GM18508 (cell line): ENCODE measurements around the gene PLGLB2.
"Not testable (repeated sequence)": the region's sequence is repeated elsewhere in the genome, so short reads cannot be mapped to it uniquely, and the experiment has no call there.

Experiments
- ATAC-seq: cut with Tn5 transposase; IDR thresholded peaks from one replicate; pipeline ENCODE4 v1.9.1; 2021; ENCODE audit warnings: moderate number of reproducible peaks; ENCODE audit not compliant: insufficient read depth, unreplicated experiment

PLGLB2 gene

DNA sequence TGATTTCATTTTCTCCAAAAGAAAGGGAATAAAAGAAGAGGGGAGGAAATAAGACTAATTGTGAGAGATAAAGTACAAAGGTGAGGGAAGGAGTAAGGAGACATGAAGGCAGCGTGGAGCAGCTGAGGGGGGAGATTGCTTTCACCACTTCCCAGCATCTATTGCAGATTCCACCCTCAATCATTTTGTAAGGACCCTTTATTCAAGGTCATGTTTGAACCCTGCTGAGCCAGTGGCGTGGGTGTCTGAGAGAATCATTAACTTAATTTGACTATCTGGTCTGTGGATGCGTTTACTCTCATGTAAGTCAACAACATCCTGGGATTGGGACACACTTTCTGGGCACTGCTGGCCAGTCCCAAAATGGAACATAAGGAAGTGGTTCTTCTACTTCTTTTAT lies at the start of gene PLGLB2:
Gene PLGLB2, plus strand, starts transcription at position 297 of the 400 bp plus-strand sequence. Its CDS starts 67 bp downstream, at position 364.
- ATAC-seq, result not testable (repeated sequence)

DNA sequence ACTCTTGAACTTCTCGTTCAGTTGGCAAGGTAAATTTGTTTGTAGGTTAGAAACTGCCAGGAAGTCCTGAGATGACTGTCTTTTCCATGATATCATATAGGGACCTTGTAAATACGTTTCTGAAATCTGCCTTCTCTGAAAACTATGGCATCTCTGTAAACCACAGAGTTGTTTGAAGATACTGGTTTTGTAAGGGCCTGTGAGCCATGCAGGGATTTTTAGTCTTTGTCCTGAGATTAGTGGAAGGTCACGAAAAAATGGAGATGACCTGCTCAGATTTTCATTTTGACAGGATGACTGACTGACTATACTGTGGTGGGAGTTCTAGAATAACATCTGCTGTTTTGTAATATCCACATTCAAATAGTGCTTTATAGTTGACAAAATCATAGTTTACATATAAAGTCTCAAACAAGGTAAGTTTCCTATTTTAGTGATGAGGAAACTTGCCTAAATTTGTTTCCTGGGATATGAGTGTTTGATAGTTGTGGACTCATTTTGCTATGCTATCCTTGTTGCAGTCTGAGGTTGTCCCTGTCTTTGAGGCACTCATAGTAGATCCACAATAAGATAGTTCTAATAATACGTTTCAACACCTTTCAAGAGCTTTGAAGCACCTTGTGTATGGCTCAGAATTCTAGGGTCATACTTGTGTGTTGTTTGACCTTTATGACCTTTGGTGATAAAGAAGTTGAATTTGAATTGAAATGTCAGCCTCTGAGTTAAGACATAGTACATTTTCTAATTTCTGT lies 43.1 kb upstream of the PLGLB2 start:
- ATAC-seq, result not testable (repeated sequence)

DNA sequence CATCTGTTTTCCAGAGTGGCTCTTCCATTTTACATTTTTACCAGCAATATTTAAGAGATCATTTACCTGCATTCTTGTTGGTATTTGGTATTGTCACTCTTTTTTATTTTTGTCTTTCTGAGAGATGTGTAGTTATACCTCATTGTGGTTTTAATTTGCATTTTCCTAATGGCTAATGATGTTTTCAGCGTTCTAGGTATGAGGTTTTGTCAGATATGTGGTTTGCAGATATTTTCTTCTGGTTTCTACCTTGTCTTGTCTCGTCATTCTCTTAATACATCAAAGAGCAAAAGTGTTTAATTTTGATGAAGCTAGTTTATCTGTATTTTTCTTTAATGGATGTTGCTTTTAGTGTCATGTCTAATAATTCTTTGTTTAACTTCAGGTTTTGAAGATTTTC lies 39.5 kb upstream of the PLGLB2 start:
- not testable (repeated sequence) for ATAC-seq

DNA sequence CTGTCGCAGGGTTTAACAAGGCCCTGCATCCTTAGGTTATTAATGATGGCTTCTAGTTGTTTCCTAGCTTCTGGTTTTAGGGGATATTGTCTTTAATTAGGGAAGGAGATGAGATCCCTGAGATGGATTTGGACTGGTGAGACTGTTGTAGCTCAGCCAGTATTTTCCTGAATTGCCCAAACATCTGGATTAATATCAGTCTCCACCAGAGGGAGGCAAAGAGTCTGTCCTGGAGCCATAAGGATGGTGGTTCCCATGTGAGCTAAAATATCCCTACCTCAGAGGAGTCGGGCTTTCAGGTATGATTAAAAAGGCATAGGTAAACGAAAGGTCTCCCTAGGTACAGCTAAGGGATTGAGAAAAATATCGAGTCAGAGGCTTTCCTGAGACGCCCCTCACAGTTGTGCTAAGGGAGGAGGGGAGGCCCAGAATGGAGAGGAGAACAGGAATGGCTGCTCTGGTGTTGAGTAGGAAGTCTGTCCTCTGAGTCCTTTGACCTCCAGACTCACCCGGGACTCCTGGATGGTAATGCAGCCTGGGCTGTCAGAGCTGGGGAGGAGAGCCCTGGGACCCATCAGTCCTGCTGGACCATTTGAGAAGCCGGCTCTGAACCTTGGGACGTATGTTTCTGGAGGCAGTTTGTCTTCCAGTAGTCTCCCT lies 19.8 kb upstream of the PLGLB2 start:
- ATAC-seq, result not testable (repeated sequence)

DNA sequence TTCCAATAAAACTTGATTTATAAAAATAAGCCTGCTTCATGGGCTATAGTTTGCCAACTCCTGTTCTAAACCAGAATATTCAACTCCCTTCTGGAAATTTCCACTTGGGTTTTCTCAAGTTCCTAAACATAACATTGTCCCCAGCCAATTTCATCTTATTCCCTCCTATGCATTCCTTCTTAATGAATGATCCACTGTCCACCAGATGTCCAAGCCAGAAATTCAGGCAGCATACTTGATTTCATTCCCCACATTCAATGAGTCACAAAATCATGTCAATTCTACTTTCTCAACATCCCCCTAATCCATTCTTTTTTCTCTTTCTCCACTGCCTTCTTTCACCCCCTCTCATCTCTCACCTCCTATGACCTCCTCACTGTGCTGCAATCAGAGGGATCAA lies 7.0 kb upstream of the PLGLB2 start:
- not testable (repeated sequence) for ATAC-seq

DNA sequence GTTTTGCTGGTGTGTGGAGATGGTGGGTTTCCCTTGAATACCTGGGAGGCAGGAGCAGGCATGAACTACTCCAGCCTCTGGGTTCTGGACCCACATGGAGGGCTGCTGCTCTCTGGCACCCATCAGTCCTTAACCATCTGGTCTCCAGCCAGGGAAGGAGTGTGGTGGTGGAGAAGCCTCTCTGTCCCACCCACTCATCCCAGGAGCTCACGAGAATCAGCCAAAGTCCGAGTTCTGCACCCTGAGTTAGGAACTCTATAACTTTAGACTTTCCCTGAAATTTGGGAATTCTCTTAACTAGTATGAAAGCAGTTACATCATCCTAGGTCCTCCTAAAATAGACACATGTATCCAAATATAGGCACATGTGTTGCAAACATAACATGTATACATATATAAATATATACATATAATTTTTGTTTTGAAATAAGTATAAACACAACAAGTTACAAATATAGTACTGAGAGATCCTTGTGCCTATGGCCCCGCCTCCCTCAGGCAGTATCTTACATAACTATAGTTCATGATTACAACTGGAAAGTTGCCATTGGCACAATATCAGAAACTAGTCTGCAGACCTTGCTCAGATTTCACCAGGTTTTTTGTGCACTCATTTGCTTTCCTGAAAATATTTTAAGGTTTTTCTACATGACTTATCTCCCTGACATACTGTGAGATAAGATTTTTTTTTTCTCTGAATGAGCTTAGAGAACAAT lies 5.3 kb upstream of the PLGLB2 start:
- not testable (repeated sequence) for ATAC-seq

DNA sequence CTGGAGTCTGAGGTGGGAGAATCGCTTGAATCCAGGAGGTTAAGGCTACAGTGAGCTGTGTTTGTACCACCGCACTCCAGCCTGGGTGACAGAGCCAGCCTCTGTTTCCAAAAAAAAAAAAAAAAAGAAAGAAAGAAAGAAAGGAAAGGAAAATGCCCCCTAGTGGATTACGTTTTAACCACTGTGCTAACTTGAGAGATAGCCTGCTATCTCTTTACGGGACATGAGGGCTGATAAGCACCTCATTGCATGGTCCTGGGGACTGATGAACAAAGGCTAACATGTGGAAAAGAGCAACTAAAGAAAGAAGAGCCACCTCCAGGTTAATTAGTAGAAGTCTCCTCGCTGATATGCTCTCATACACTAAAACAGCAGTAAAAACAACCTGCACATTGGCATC lies 4.2 kb upstream of the PLGLB2 start:
- not testable (repeated sequence) for ATAC-seq

DNA sequence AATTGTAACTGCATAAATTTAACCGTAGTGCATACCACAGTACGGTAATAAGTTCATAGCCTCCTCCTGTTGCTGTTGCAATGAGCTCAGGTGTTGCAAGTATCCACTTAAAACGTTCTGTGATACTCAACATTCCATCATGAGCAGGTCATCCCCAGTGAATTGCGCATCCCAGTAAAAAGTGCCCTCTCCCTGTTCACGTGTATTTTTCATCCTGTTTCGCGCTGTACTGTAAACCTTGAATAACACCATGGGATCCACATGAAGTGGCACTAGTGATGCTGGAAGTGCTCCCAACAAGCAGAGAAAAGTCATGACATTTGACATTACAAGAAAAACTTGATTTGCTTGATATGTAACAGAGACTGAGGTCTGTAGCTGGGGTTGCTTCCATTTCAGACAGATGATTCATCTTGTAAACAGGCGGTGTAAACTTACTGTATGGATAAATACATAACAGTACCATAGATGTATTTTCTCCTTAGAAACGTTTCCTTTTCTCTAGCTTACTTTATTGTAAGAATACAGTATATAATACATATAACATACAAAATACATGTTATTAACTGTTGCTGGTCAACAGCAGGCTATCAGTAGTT lies 2.4 kb upstream of the PLGLB2 start:
- ATAC-seq, result not testable (repeated sequence)

DNA sequence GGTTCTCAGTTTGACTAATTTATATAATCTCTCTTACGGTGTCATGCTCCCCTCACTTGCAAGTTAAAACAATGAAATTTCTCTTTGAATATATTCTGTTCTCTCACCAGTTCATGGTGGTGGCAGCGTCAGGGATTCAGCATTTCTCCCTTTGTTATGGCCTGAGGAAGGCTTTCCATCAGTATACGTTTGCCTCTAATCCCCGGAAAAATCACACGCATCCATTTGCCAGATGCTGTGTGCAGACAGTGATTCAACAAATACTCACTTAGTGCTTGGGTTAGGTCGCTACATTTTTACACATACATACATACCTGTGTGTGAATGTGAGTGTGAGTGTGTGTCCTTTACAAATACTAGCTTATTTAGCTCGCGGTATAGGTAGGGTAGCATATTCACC lies 637 bp downstream of the PLGLB2 start:
- not testable (repeated sequence) for ATAC-seq

DNA sequence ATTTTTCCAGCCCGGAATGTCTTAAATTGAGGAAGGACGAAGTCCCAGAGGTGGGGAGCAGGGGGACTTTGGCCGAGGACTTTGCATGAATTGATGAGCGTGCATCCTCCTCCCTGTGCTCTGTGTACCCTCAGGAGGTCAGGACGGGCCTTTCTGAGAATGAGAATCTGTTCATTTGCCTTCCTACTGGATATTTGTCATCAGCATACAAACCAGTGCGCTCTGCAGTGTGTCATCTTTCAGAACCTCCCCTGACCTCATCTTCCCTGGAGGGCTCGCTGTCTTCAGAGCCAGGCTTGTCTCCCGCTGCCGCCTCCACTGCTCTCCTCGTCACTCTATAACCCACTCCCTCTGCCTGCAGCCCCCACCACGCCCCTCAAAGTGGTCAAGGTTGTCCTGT lies 2.7 kb downstream of the PLGLB2 start:
- ATAC-seq, result not testable (repeated sequence)

DNA sequence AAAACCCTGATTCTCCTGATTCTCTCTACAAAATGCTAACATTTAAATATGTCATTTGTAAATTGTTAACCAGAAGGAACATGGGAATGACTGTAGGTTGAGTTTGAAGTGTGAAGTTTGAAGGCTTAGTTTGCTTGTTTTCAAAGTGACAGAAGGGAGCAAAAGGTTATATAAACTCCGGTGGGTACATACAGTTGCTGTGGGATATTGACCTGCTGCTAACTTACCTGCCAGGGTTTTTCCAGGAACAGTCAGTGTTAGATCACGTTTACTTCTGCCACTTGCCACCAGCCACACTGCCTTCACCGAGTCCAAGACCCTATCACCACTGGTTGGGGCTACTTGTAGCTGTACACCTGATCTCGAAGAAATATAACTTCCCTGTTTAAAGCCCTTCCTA lies 6.9 kb downstream of the PLGLB2 start:
- not testable (repeated sequence) for ATAC-seq
